Fibroblast of skin of back (primary cell): ENCODE measurements around the gene HINT2.

ENCODE experiments used
- DNase-seq: peaks from one replicate; pipeline ENCODE4 v3.0.0-alpha.2; 2013

HINT2 gene

GRCh38 chr9:35774907-35775635, 39.8 kb downstream of the HINT2 start:
- no peak for DNase-seq

DNA sequence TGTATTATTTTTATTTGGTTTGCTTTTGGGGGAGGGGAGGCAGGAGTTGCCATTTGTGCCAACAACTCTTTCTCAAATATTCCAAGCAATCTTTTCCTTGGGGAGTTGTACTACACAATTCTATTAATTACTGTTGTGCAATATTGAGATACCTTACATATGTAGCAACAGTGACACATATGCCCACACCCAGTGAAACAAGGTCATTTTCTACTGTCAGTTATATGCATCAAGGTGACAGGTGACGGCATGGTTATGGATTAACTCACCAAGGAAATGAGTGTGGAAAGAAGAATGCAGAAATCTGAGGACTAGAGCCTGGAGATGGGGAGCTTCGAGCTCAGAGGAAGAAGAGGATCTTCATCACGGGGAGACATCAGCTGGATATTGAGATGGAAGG, 42.9 kb downstream of the HINT2 start:
- DNase-seq, result no peak

GRCh38 chr9:35771534-35771933, 43.3 kb downstream of the HINT2 start:
- DNase-seq, result no peak

DNA sequence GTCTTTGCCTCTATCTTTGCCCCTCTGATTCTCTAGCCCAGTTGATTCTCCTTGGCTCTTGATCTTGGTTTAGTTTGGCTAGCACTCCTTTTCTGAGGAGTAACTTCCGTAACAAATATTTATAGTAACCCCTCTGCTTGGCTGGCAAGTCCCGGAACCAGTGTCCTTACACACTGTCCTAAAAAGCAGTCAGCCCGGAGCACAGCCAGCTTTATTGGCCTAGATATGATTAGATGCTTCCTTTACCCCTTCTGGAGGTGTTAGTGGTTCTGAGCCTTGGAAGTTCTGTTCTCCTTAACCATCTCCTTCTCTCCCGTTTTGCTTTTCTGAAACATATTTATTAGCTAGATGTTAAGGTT, 43.8 kb downstream of the HINT2 start:
- DNase-seq, result no peak

DNA sequence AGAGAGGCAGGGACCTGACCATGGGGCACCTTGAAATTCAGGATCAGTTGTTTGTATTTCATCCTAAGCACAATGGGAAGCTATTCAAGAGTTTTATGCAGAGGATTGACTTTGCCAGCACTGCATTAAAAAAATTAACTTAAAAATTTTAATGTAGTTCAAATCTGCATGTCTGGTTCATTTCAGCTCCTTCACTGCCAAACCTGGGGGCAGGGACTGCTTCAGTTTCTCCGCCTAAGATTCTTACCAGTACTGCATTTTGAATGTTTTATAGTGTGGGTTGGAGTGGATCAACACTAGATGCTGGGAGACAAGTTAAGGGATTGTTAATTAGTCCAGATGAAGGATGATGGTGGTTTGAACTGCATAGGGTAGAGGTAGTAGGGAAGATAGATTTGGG, 45.1 kb downstream of the HINT2 start:
- DNase-seq, result no peak

DNA sequence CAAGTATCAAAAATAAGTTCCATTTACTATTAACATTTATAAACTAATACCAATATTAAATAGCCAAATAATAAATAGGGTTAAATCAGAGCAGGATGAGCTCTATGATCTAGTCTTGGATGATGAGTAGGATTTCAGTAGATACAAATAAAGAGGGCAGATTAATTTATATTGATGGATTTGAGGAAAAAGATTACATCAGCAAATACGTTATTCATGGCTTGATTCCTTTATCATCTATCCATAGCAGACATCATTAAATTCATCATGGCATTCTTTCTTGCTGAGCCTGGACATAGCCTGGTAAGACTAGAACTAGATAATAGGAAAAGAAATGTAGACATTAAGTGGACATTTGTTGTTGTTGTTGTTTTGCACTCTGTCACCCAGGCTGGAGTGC, 47.4 kb downstream of the HINT2 start:
- DNase-seq, result no peak

- DNase-seq, result no peak
Observed at GRCh38 chr9:35766997-35767396, 47.8 kb downstream of the HINT2 start.

DNA sequence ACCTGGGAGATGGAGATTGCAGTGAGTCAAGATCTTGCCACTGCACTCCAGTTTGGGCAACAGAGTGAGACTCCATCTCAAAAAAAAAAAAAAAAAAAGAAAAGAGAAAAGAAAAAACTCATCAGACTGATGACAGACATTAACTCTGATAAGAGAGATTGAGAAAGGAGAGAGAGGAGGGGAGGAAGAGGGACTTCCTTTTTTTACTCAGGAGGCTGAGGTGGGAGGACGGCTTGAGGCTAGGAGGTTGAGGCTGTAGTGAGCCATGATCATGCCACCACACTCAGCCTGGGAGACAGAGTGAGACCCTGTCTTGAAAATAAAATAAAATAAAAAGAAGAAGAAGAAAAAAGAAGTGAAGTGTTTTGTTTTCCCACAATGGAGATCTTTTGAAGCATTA, 51.0 kb downstream of the HINT2 start:
- no peak for DNase-seq

DNA sequence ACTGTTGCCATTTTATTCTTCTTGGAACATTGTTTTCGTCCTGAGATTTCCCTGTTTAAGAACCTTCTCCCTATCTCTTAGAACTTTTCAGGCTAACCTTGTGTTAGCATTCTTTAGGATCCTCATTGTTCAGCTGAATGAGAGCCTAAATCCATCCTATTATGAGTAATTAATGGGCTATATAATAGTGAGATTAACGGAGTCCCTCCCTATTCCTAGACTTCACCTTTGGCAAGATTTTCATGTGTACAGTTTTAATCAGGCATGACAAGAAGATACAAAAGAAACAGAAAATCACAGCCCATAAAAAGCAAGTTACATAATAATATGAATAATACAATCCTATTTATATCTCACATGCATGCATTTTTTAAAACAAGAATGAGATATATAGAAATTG, 51.7 kb downstream of the HINT2 start:
- DNase-seq, result no peak
